CD4-positive, alpha-beta T cell treated with Interleukin-4 for 1 hour (primary cell): ENCODE data around the gene VNN1.

Source experiments
- DNase-seq, 2 donors: peaks; one replicate each; pipeline ENCODE4 v3.0.0-alpha.2; 2020 to 2022

Gene VNN1

GRCh38 chr6:132713352-132714134, at the start of gene VNN1:
Gene VNN1 (minus strand): TSS chr6:132714055. CDS start chr6:132714035, 20 bp downstream.
- DNase-seq = peak; percentile 6 to 68

- peak; percentile 57 for DNase-seq
Observed at GRCh38 chr6:132763269-132763668, 49.4 kb upstream of the VNN1 start.

- DNase-seq = no peak
Observed at GRCh38 chr6:132760256-132760655, 46.4 kb upstream of the VNN1 start.

GRCh38 chr6:132758689-132759088, 44.8 kb upstream of the VNN1 start:
- no peak for DNase-seq

GRCh38 chr6:132752255-132752654, 38.4 kb upstream of the VNN1 start:
- no peak for DNase-seq

GRCh38 chr6:132751828-132752227, 38.0 kb upstream of the VNN1 start:
- DNase-seq = no peak

- DNase-seq = peak in 1 of 2 donors; percentile 25
Observed at GRCh38 chr6:132751306-132751705, 37.5 kb upstream of the VNN1 start.

- DNase-seq = no peak
Observed at GRCh38 chr6:132750455-132751248, 36.8 kb upstream of the VNN1 start.

- DNase-seq = peak in 1 of 2 donors; percentile 32
Observed at GRCh38 chr6:132749111-132749510, 35.3 kb upstream of the VNN1 start.

- DNase-seq = no peak
Observed at GRCh38 chr6:132748446-132748845, 34.6 kb upstream of the VNN1 start.

GRCh38 chr6:132746048-132746447, 32.2 kb upstream of the VNN1 start:
- peak in 1 of 2 donors; percentile 32 for DNase-seq

GRCh38 chr6:132742495-132742894, 28.6 kb upstream of the VNN1 start:
- DNase-seq = no peak

GRCh38 chr6:132741281-132741680, 27.4 kb upstream of the VNN1 start:
- no peak for DNase-seq

GRCh38 chr6:132736239-132736638, 22.4 kb upstream of the VNN1 start:
- no peak for DNase-seq

- DNase-seq = no peak
Observed at GRCh38 chr6:132734694-132735236, 20.9 kb upstream of the VNN1 start.

GRCh38 chr6:132733814-132734213, 20.0 kb upstream of the VNN1 start:
- no peak for DNase-seq

- DNase-seq = no peak
Observed at GRCh38 chr6:132733283-132733682, 19.4 kb upstream of the VNN1 start.

- DNase-seq = no peak
Observed at GRCh38 chr6:132731086-132731485, 17.2 kb upstream of the VNN1 start.

- DNase-seq = no peak
Observed at GRCh38 chr6:132730560-132730959, 16.7 kb upstream of the VNN1 start.

- DNase-seq = no peak
Observed at GRCh38 chr6:132728616-132729015, 14.8 kb upstream of the VNN1 start.

- DNase-seq = no peak
Observed at GRCh38 chr6:132726608-132726975, 12.7 kb upstream of the VNN1 start.

- DNase-seq = no peak
Observed at GRCh38 chr6:132725947-132726607, 12.2 kb upstream of the VNN1 start.

- DNase-seq = no peak
Observed at GRCh38 chr6:132725471-132725870, 11.6 kb upstream of the VNN1 start.
